ENCODE data around the gene ZCCHC2.

ZCCHC2 gene

DNA sequence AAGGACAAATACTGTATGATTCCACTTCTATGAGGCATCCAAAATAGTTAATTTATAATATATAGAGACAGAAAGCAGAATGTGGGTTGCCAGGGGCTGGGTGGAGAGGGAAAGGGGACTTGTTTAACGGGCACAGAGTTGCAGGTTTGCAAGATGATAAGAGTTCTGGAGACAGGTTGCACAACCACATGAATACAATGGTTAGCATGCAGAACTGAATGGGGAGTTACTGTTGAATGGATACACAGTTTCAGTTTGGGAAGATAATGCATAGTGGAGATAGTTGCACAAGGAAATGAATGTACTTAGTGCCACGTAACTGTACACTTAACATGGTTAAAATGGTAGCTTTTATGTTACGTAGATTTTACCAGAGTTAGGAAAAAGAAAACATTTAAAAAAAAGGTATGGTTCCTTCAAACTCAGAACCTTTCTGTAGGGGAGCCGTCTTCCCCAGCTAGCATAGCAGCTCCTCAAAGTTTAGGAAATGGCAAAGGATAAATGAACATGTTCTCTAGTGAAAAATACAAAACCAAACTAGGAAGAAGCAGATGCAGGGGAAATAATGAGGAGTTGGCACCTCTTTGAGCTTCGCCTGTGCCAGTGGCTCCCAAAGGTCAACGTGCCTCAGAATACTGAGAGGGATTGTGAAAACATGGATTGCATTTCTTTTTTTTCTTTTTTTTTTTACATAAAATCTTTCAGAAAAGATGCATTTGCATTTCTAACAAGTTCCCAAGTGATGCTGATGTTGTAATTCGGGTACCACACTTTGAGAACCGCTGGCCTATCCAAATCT is 95.2 kb downstream of the ZCCHC2 start:
- DNase-seq, result no peak
- in situ Hi-C loops (cut with HindIII; ENCODE audit: low pct_ligation_motif_present, low pct_unique_long_range_greater_than_20kb, low sequenced_read_pairs), result no loop called here

DNA sequence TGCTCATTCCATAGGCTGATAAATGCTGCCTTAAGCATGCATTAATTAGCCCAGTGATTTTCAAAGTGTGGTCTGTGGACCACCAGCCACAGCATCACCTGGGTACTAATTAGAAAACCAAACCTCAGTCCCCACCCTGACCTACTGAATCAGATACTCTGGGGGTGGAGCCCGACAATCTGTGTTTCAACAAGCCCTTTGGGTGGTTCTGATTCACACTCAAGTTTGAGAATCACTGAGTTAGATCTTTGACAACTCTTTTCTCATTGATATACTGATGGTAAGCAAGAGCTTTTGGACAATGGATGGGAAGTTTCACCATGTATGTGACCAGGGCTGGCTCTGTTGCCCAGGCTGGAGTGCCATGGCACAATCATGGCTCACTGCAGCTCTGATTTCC is 95.9 kb downstream of the ZCCHC2 start:
- in situ Hi-C loops (cut with HindIII; ENCODE audit: low pct_ligation_motif_present, low pct_unique_long_range_greater_than_20kb, low sequenced_read_pairs), result no loop called here
- no peak for DNase-seq

DNA sequence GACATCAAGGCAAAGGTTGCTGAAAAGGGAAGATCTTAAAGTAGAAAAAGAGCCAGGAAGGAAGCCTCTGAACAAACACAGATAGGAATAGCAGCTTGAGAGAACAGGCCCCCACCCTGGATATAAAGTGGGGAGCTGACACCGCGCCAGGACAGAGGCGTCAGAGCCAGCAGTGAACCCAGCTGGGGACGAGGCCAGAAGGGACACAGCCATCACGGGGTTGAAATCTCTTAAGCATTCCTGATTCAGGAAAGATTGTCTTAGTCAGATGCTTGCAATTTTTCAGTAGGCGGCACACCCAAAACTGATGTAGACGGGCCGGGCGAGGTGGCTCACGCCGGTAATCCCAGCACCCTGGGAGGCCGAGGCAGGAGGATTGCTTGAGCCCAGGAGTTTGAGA is 98.7 kb downstream of the ZCCHC2 start:
- no peak for DNase-seq
- in situ Hi-C loops (cut with HindIII; ENCODE audit: low pct_ligation_motif_present, low pct_unique_long_range_greater_than_20kb, low sequenced_read_pairs), result no loop called here

DNA sequence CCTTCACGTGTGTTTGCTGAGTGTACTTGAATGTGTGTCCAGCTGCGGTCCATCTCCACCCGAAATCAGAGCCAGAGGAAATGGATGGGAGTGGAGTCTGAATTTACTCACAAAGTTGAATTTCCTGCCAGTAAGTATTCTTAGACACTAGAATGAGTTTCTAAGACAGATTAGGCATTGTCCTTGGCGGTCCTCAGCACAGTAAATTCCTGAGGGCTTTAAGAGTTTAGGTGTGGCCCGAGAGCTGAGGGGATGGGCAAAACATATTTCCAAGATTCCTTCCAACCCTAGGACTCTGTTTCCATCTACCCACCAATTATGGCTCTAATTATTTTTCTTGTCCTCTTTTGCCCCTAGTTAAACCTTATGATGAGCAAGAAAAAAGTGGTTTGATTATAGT is 102.2 kb downstream of the ZCCHC2 start:
- in situ Hi-C loops (cut with HindIII; ENCODE audit: low pct_ligation_motif_present, low pct_unique_long_range_greater_than_20kb, low sequenced_read_pairs), result no loop called here
- DNase-seq, result no peak

Data from ACHN (cell line).